GM13976 (cell line): ENCODE data around the gene ZBTB17.
A peak's percentile ranks its signal among the peaks of the same experiment; 100 is the strongest.

Experiments used
- DNase-seq: peaks from one replicate; pipeline ENCODE4 v3.0.0; 2012; ENCODE audit warnings: low spot score
- in situ Hi-C: fragments of 300-500 bp; cut with MboI; formaldehyde crosslinking; loops from one replicate; pipeline ENCODE4 v1.12.0; 2022; ENCODE audit warnings: low sequenced_read_pairs, mixed read lengths, inconsistent platforms; ENCODE audit not compliant: unreplicated experiment
- TF ChIP-seq, protein P1 (sequence below): IDR thresholded peaks from 2 replicates; pipeline ENCODE4 v1.5.1; 2012; ENCODE audit warnings: borderline replicate concordance, mild to moderate bottlenecking; ENCODE audit not compliant: insufficient read depth; ENCODE audit errors: extremely low read depth, missing control alignments, control extremely low read depth

The ZBTB17 gene

DNA sequence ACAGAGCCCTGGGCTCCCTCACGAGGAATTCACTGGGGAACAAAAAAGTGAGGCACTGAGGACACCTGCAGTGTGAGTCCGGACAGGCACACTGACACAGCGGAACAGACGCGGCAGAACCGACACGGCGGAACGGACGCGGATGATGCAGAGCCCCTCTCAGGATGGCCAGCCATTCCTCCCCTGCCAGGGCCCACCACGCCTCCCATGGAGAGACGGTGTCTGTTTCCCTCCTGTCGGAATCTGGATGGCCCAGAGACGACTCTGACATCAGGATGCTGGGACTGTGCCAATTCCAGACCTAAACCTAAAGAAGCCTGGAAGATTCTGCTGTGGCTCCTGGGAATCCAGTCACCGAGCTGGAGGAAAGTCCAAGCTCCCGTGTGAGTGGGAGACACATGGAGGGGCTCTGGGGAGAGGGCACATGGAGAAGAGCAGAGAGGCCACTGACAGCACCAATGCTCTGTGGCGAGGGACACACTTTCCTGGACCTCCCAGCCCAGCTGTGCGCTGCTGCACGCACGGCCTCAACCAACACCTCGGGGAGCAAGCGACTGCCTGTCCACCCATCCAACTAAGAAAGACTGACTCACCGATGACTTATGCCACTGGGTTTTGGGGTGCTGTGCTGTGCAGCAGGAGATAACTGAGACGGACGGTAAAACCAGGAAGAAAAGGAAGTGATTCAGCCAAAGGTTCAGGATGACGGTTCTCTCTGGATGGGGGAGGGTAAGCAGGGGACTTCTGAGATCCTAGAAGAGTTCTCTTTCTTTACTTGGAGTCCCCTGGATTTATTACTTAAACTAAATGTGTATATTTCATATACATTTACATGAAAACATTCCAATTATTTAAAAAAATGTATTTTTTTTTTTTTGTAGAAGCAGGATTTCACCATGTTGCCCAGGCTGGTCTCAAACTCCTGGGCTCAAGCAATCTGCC, 23.3 kb downstream of the ZBTB17 start:
- in situ Hi-C loops, result no loop called here
- TF ChIP-seq, protein P1, sequence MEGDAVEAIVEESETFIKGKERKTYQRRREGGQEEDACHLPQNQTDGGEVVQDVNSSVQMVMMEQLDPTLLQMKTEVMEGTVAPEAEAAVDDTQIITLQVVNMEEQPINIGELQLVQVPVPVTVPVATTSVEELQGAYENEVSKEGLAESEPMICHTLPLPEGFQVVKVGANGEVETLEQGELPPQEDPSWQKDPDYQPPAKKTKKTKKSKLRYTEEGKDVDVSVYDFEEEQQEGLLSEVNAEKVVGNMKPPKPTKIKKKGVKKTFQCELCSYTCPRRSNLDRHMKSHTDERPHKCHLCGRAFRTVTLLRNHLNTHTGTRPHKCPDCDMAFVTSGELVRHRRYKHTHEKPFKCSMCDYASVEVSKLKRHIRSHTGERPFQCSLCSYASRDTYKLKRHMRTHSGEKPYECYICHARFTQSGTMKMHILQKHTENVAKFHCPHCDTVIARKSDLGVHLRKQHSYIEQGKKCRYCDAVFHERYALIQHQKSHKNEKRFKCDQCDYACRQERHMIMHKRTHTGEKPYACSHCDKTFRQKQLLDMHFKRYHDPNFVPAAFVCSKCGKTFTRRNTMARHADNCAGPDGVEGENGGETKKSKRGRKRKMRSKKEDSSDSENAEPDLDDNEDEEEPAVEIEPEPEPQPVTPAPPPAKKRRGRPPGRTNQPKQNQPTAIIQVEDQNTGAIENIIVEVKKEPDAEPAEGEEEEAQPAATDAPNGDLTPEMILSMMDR, result no peak
- no peak for DNase-seq

DNA sequence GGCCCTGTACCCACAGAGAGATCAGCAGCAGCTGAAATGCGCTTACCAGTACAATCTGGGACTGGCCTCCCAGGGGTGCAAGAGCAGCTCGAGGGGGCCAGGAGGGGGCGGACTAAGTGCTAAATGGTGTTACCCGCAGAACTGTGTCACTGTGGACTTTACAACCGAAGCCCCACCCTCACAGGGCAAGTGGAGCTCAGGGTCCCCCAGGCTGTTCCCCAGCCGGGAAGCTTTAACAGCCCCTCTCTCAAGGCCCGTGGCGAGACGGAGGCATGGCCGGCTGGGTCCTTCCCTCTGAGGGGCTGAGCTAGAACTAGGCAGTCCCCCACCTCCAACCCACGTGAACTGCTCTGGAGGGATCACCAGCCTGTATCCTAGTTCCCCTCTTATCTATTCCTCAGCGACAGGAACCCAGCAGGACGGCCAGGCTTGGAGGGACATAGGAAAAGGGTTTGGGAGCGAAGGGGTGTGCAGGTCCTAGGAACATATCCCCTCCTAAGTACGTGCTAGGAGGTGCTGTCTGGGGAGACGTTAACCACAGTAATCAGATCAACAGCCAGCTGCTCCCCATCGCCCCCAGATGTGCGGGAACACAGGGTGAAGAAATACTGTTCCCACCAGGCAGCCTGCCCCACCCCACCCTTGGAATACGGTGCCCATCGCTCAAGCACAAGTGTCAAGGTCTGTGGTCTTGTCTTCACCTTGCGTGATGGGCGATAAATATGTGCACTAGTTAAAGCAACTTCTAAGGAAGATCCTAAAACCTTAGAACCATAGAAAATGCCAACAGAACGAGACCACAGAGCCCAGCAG, 24.4 kb downstream of the ZBTB17 start:
- TF ChIP-seq, protein P1, result no peak
- in situ Hi-C loops, result no loop called here
- no peak for DNase-seq

DNA sequence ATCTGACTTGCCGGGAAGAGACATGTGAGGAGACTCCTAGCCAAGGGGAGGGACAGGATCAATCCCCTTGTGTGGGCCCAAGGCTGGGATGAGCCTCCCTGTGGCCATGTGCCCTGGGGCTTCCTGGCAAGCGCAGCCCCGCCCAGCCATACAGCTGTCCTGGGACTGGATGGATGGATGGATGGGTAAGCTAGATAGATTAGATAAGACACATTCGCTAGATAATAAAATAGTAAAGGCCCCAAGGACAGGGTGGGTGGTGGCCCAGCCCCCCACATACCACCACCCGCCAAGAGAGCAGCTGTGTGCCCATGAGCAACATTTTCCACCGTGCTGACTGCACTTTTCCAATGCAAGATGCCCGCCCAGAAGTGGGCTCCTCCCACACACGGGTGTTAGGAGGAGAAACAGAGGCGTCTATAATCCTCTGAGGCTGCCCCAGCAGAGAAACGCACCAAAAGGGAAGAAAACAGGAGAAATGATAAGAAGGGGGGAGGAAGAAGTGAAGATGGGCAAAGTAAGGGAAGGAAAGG, 25.1 kb downstream of the ZBTB17 start:
- TF ChIP-seq, protein P1, result no peak
- no peak for DNase-seq
- in situ Hi-C loops, result no loop called here

DNA sequence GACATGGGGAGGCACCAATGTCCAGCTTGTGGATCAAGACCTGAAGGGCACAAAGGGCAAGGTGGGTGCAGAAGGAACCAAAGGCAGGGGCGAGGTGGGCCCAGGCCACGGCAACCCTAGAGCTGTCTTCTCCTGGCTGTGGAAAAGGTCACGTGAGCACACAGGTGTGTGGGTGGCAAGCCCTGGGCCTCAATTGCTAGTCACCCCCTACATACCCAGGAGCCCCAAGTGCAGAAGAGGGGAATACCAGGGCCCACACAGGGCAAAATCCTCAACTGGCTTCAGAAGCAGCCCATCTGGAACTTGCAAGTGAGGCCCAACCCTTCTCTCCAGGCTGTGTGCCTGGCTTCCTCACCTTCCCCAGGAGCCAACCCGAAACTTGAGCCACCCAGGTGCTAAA, 25.6 kb downstream of the ZBTB17 start:
- DNase-seq, result no peak
- in situ Hi-C loops, result no loop called here
- TF ChIP-seq, protein P1, result no peak

DNA sequence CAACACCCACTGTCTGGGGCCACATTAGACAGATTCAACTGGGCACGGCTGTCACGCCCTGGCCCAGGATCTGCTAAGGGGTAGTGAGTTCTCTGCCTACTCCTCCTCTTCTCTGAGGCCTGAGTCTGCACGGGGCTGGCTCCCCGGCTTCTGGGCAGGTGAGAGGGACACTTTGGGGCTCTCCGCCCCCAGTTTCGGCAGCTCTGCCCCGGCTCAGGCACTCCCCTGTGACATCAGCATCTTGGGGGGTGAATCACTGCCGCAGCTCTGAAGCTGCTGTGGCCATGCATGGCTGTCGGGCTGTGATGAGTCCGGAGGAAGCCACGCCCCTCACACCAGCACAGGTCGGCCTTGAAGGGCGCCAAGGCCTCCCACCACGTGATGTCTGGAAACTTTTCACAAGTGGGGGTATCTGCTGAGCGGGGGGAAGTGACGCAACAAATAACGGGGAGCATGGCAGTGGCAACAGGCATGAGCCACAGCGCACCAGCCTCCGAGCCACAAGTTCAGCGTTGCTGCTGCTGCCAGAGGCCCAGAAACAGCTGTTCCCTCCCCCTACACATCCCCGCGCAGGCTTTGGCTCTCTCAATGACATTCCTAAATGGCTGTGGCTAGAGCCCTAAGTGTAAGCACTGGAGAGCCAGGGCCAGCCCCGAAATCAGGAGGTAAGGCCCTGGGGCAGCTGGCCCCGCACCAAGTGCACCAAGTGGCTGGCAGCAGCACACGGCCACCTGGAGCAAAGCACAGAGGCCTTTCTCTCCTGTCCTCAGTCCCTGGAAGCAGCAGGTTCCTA, 26.3 kb downstream of the ZBTB17 start:
- in situ Hi-C loops, result no loop called here
- DNase-seq, result peak; percentile 92
- TF ChIP-seq, protein P1, result no peak
